ENCODE measurements around the gene LINGO1.

- TF ChIP-seq REST (IDR thresholded peaks at IDR 0.05) = no peak
- TF ChIP-seq CTCF (IDR thresholded peaks at IDR 0.05) = no peak
- TF ChIP-seq SMC3 (IDR thresholded peaks at IDR 0.05) = no peak
- no peak for TF ChIP-seq TP53 (CRISPR knock-in tag; IDR thresholded peaks at IDR 0.05)
- TF ChIP-seq RCOR1 (IDR thresholded peaks at IDR 0.05; ENCODE audit: low read depth, low read length) = no peak
Observed at GRCh38 chr15:77602800-77603199, 29.9 kb downstream of the LINGO1 start.
